GM11168 (cell line): ENCODE results near the gene FAM107B.
"Not testable (repeated sequence)": the region's sequence is repeated elsewhere in the genome, so short reads cannot be mapped to it uniquely, and the experiment has no call there.

Source experiments
- in situ Hi-C: fragments of 300-500 bp; cut with MboI; formaldehyde crosslinking; loops from one replicate; pipeline ENCODE4 v1.12.0; 2022; ENCODE audit warnings: low sequenced_read_pairs; ENCODE audit not compliant: unreplicated experiment

Gene FAM107B

GRCh38 chr10:14697281-14697680 is 77.4 kb downstream of the FAM107B start:
- in situ Hi-C loops: no loop called here

- in situ Hi-C loops: no loop called here
Measured at GRCh38 chr10:14696821-14697220, 77.9 kb downstream of the FAM107B start.

DNA sequence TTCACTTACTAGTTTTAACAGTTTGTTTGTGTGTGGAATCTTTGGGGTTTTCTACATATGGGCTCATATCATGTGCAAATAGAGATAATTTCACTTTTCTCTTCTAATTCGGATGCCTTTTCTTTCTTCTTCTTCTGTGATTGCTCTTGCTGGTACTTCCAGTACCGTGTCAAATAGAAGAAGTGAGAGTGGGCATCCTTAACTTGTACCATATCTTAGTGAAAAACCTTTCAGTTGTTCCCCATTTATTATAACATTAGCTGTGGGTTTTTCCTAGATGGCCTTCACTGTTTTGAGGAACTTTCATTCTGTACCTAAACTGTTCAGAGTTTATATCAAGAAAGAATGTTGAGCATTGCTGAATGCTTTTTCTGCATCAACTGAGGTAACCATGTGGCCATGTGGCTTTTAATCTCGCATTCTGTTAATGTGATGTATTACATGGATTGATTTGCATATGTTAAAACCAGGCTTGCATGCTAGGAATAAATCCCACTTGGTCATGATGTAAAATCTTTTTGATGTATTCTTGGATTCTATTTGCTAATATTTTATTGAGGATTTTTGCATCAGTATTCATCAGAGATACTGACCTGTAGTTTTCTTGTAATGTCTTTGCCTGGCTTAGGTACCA is 78.7 kb downstream of the FAM107B start:
- in situ Hi-C loops: no loop called here

GRCh38 chr10:14693891-14694290 is 80.8 kb downstream of the FAM107B start:
- in situ Hi-C loops: no loop called here

GRCh38 chr10:14692344-14693076 is 82.2 kb downstream of the FAM107B start:
- in situ Hi-C loops: no loop called here

- in situ Hi-C loops: no loop called here
Measured at GRCh38 chr10:14691359-14691758, 83.3 kb downstream of the FAM107B start.

GRCh38 chr10:14688606-14689005 is 86.1 kb downstream of the FAM107B start:
- in situ Hi-C loops: no loop called here

- in situ Hi-C loops: not testable (repeated sequence)
Measured at GRCh38 chr10:14688189-14688588, 86.5 kb downstream of the FAM107B start.

DNA sequence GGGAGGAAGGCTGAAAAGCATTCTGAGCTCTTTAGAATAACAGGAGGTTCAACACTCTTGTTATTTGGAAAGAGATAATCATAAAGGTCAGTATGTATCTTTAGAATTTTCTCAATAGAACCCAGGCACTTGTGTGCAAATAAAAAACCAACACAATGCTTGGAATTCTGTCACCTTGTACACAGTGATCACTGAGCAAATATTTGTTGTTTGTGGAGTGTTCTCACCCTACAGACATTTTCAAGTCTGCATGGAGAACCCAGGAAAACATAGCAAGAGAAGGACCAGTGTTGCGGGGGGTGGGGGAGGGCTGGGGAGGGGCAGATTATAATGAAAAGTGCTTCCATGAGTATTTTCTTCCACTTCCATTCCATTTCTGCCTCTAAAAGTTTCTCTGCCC is 87.4 kb downstream of the FAM107B start:
- in situ Hi-C loops: no loop called here

GRCh38 chr10:14686356-14686755 is 88.3 kb downstream of the FAM107B start:
- in situ Hi-C loops: no loop called here

GRCh38 chr10:14684354-14684753 is 90.3 kb downstream of the FAM107B start:
- in situ Hi-C loops: no loop called here

DNA sequence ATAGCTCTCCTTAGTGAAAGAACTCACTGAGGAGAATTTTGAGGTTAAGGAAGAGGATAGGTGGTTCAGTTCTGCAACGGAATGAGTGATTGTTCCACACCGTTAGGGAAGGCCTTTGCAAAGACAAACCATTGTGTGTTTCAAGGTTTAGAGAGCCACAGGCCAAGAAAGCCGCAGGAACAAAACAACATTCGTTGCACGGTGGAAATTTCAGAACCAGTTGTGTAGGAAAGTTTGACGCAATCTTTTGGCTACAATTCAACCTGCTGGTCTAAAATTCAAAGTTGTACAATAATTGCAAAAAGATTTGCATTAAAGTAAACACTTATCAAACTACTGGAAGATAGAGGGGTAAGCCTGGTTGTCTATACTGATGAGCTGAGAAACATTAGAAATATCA is 91.4 kb downstream of the FAM107B start:
- in situ Hi-C loops: no loop called here

DNA sequence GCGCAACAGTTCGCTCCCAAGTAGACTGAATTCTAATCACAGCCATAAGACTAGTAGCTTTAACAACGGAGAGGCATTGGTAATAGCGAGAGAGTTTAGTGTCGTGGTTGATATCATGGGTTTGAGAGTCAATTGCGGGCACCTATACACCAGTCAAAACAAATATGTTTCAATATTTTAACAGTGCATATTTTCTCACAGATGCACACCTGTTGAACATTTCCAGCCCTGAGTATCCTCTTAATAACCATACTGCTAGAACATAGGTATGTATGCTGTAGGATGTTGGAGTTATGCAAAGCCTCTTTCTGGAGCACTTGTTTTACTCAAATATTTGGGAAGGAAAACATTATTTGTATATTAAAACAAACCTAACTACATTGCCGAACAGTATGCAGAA is 92.9 kb downstream of the FAM107B start:
- in situ Hi-C loops: no loop called here

GRCh38 chr10:14681305-14681704 is 93.4 kb downstream of the FAM107B start:
- in situ Hi-C loops: no loop called here

- in situ Hi-C loops: no loop called here
Measured at GRCh38 chr10:14678637-14679036, 96.1 kb downstream of the FAM107B start.

- in situ Hi-C loops: no loop called here
Measured at GRCh38 chr10:14676732-14677131, 98.0 kb downstream of the FAM107B start.

DNA sequence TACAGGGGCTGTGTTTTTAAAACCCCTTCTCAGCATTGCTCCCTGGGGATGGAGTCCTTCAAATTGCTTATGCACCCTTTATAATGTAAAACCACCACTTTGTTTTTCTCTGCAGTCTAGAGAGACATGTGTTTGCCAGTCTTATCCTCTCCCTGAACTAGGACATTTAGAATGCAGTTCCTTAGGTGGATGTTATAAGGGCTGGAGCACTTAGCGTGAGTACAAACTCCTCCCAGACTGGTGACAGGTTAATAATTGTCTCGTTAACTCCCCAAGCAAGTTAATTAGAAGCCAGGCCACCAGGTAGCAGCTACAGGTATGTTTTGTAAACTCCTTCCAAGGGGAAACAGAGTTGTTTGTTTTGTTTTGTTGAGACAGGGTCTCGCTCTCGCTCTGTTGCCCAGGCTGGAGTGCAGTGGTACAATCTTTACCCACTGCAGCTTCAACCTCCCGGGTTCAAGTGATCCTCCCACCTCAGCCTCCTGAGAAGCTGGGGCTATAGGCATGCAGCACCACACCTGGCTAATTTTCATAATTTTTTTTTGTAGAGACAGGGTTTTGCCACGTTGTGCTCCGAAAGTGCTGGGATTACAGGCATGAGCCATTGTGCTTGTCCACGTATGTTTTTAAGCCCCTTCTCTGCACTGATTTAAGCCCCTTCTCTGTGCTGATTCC is 100.2 kb downstream of the FAM107B start:
- in situ Hi-C loops: no loop called here

- in situ Hi-C loops: no loop called here
Measured at GRCh38 chr10:14673189-14673861, 101.4 kb downstream of the FAM107B start.

DNA sequence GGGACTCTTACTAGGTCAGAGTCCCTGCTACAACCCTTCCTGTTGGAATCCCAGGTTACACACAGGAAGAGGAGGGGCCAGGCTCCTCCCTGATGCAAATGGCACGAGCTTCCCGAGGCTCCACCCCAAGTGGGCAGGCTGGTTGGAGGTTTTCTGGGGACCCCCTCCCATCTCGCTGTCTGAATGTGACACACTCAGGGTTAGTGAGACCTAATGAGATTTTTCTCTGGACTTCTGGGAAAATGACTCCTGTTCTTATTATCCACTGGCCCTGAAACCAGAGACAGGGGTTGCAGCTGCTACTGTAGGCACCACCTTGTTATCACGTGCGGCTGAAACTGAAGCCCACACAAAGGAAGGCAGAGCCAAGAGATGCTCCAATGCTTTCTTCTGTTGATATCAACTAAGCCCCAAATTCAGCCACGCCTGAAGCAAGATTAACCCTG is 103.3 kb downstream of the FAM107B start:
- in situ Hi-C loops: no loop called here

DNA sequence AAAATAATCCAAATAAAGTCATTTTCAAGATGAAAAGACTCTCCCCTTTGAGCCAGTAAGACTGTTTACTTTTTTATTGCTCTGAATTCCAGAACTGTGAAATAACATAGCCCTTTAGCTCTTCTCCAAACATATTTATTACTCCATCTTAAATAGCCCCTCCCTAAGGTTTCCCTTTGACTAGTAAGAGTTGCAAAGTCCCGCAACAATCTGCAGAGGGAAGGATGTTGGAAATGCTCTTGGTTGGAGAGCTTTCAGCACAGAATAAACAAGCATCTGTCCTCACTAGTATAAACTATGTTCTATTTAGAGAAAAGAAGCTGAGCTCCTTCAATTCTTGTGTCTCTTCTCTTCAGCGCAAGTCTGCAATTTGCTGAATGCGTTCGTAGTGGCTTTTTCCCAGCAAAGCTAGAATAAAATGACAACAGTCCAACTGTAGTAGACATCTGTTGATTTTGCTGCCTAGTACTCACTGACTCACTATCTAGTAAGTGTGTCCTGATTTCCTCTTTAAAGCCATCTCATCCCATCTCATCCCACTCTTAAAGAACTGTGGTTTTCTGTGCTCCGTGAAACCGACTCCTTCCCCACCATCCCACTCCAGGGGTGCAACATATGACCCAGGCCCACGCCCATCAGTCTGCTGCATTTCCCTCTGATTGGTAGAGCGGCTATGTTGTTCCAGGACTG is 104.0 kb downstream of the FAM107B start:
- in situ Hi-C loops: no loop called here
